Tibial nerve (tissue), 4 donors: ENCODE measurements around the gene ZNF860. TPM values are rescaled to one million over a fixed set of nuclear protein-coding genes. Genes with fewer than 3 reads are reported as not detected.

Experiments
- DNase-seq, 2 donors: peaks; one replicate each; pipeline ENCODE4 v3.0.0-alpha.2; 2019; ENCODE audit warnings: low spot score in 2 of 2
- H3K27ac ChIP-seq, 4 donors: fragments of 200-600 bp; sonication (generic) in 3 of 4; one replicate each; pipeline ENCODE4 v1.5.1; 2017 to 2019; ENCODE audit warnings: mild to moderate bottlenecking in 1 of 4
- H3K27me3 ChIP-seq, 2 donors: fragments of 200-600 bp; sonication (generic) in 1 of 2; one replicate each; pipeline versions ENCODE4 v1.5.1 to v1.6.0; 2017 to 2019
- H3K36me3 ChIP-seq, 3 donors: fragments of 200-600 bp; sonication (generic); one replicate each; pipeline ENCODE4 v1.5.1; 2018 to 2019
- H3K4me1 ChIP-seq, 4 donors: fragments of 200-600 bp; sonication (generic) in 3 of 4; one replicate each; pipeline ENCODE4 v1.5.1; 2017 to 2019
- H3K4me3 ChIP-seq, 4 donors: fragments of 200-600 bp; sonication (generic) in 3 of 4; one replicate each; pipeline ENCODE4 v1.5.1; 2017 to 2019; ENCODE audit warnings: mild to moderate bottlenecking in 1 of 4, moderate library complexity in 1 of 4
- H3K9me3 ChIP-seq, 4 donors: fragments of 200-600 bp; sonication (generic) in 3 of 4; one replicate each; pipeline ENCODE4 v1.5.1; 2017 to 2019
- CTCF ChIP-seq, 5 experiments: fragments of 200-600 bp in 3 of 5; fragments of 450-650 bp in 2 of 5; sonication (generic) in 3 of 5; IDR thresholded peaks; one replicate each; pipeline ENCODE4 v1.5.1; 2016 to 2019; ENCODE audit warnings: antibody characterized with exemption in 5 of 5, mild to moderate bottlenecking in 3 of 5, moderate library complexity in 2 of 5
- EP300 ChIP-seq, 2 donors: sonication (generic); formaldehyde crosslinking; IDR thresholded peaks; one replicate each; pipeline ENCODE4 v1.6.1; 2017; ENCODE audit warnings: antibody characterized with exemption in 2 of 2, mild to moderate bottlenecking in 1 of 2
- POLR2A ChIP-seq, 2 donors: fragments of 450-650 bp; IDR thresholded peaks; one replicate each; pipeline ENCODE4 v1.6.1; 2017; ENCODE audit warnings: antibody characterized with exemption in 2 of 2, mild to moderate bottlenecking in 2 of 2, moderate library complexity in 2 of 2
- WGBS, 2 donors: methylation state at CpG; one replicate each; pipeline ENCODE4 v1.1.5; 2018; 5-methylcytosine and 5-hydroxymethylcytosine counted together
- total RNA-seq, 4 donors: library from RNA; depleted of rRNA; stranded (reverse); fragments of >200 nt; gene quantifications; one replicate each; pipeline ENCODE4 v1.1.0, GENCODE V29; 2016

The ZNF860 gene
- total RNA-seq, 4 donors from 2014 or later = 0.84 to 1.8 (median 1.3) TPM

GRCh38 chr3:31999907-32000439, 18.4 kb downstream of the ZNF860 start:
- H3K4me3 ChIP-seq = no peak overlapping the region
- no peak for TF ChIP-seq EP300 (IDR thresholded peaks at IDR 0.05)
- no peak for TF ChIP-seq POLR2A (IDR thresholded peaks at IDR 0.05)
- no peak for TF ChIP-seq CTCF (IDR thresholded peaks at IDR 0.05)
- H3K27ac ChIP-seq = no peak overlapping the region
- H3K36me3 ChIP-seq = no peaks in the 10 kb centered on the region
- 90 to 93% methylated on average over 7 of the region's 7 CpGs for WGBS, 2 donors
- no peaks in the 10 kb centered on the region for H3K27me3 ChIP-seq
- H3K4me1 ChIP-seq = no peaks in the 10 kb centered on the region
- no peak for DNase-seq
- peaks cover 0 to 3% (median 0%) of the 10 kb centered on the region in 4 donors for H3K9me3 ChIP-seq

GRCh38 chr3:32000877-32001276, 19.3 kb downstream of the ZNF860 start:
- H3K9me3 ChIP-seq = no peaks in the 10 kb centered on the region
- H3K36me3 ChIP-seq = no peaks in the 10 kb centered on the region
- no peak overlapping the region for H3K4me3 ChIP-seq
- no peaks in the 10 kb centered on the region for H3K4me1 ChIP-seq
- WGBS, 2 donors = 67 to 79% methylated on average over 3 of the region's 3 CpGs
- TF ChIP-seq CTCF (IDR thresholded peaks at IDR 0.05) (no peak), POLR2A (IDR thresholded peaks at IDR 0.05) (no peak), EP300 (IDR thresholded peaks at IDR 0.05) (no peak)
- H3K27me3 ChIP-seq = no peaks in the 10 kb centered on the region
- DNase-seq = no peak
- H3K27ac ChIP-seq = no peak overlapping the region

- 46 to 49% methylated on average over 6 of the region's 6 CpGs for WGBS, 2 donors
- Histone ChIP-seq H3K4me1 (no peaks in the 10 kb centered on the region), H3K27me3 (no peaks in the 10 kb centered on the region), H3K9me3 (no peaks in the 10 kb centered on the region), H3K27ac (no peak overlapping the region), H3K36me3 (no peaks in the 10 kb centered on the region), H3K4me3 (no peak overlapping the region)
- no peak for DNase-seq
- no peak for TF ChIP-seq POLR2A (IDR thresholded peaks at IDR 0.05)
Observed at GRCh38 chr3:32002561-32003368, 21.2 kb downstream of the ZNF860 start.

GRCh38 chr3:32003380-32003779, 21.8 kb downstream of the ZNF860 start:
- Histone ChIP-seq H3K36me3 (no peaks in the 10 kb centered on the region), H3K9me3 (no peaks in the 10 kb centered on the region), H3K27ac (no peak overlapping the region), H3K27me3 (no peaks in the 10 kb centered on the region), H3K4me3 (no peak overlapping the region), H3K4me1 (no peaks in the 10 kb centered on the region)
- whole genome bisulfite sequencing, 2 donors = 65 to 78% methylated on average over 3 of the region's 3 CpGs
- TF ChIP-seq POLR2A (IDR thresholded peaks at IDR 0.05) (no peak), CTCF (IDR thresholded peaks at IDR 0.05) (no peak), EP300 (IDR thresholded peaks at IDR 0.05) (no peak)
- DNase-seq = no peak

GRCh38 chr3:32004113-32004765, 22.7 kb downstream of the ZNF860 start:
- no peaks in the 10 kb centered on the region for H3K36me3 ChIP-seq
- no peaks in the 10 kb centered on the region for H3K27me3 ChIP-seq
- TF ChIP-seq POLR2A (IDR thresholded peaks at IDR 0.05) (no peak), EP300 (IDR thresholded peaks at IDR 0.05) (no peak), CTCF (IDR thresholded peaks at IDR 0.05) (no peak)
- H3K4me3 ChIP-seq = no peak overlapping the region
- DNase-seq = no peak
- no peaks in the 10 kb centered on the region for H3K9me3 ChIP-seq
- no peaks in the 10 kb centered on the region for H3K4me1 ChIP-seq
- 90 to 91% methylated on average over 5 of the region's 5 CpGs for WGBS, 2 donors
- no peak overlapping the region for H3K27ac ChIP-seq
